Adrenal gland (tissue), 12 donors: ENCODE results near the gene BLNK. TPM values are rescaled to one million over a fixed set of nuclear protein-coding genes. Genes with fewer than 3 reads are reported as not detected.

Experiments
- DNase-seq, 7 donors: peaks; one replicate each; pipeline ENCODE4 v3.0.0-alpha.2; 2019 to 2020
- H3K27ac ChIP-seq, 5 donors: fragments of 200-600 bp; sonication (generic) in 4 of 5; 1 replicate in 3 of 5; 2 replicates in 2 of 5; pipeline versions ENCODE4 v1.5.1 to v1.8.0; 2016 to 2020; ENCODE audit warnings: mild to moderate bottlenecking in 1 of 5
- H3K27me3 ChIP-seq: fragments of 200-600 bp; 2 replicates; pipeline ENCODE4 v1.8.0; 2021
- H3K36me3 ChIP-seq, 2 donors: fragments of 200-600 bp; replicated peaks in 1 of 2; 1 replicate in 1 of 2; 2 replicates in 1 of 2; pipeline versions ENCODE4 v1.5.1 to v1.8.0; 2018 to 2022
- H3K4me1 ChIP-seq, 2 donors: fragments of 200-600 bp; replicated peaks in 1 of 2; 1 replicate in 1 of 2; 2 replicates in 1 of 2; pipeline versions ENCODE4 v1.5.1 to v1.8.0; 2018 to 2021
- H3K4me3 ChIP-seq, 4 donors: fragments of 200-600 bp; sonication (generic) in 3 of 4; one replicate each; pipeline ENCODE4 v1.5.1; 2016 to 2018
- H3K9me3 ChIP-seq, 3 donors: fragments of 200-600 bp; sonication (generic) in 1 of 3; replicated peaks in 1 of 3; 1 replicate in 2 of 3; 2 replicates in 1 of 3; pipeline versions ENCODE4 v1.5.1 to v1.8.0; 2016 to 2021
- CTCF ChIP-seq, 6 experiments: fragments of 450-650 bp in 4 of 6; fragments of 200-600 bp in 2 of 6; sonication (generic) in 1 of 6; IDR thresholded peaks; 1 replicate in 5 of 6; 2 replicates in 1 of 6; pipeline versions ENCODE4 v1.5.1 to v1.8.0; 2016 to 2021; ENCODE audit warnings: antibody characterized with exemption in 6 of 6, mild to moderate bottlenecking in 2 of 6, moderate library complexity in 1 of 6
- POLR2A ChIP-seq, 2 donors: fragments of 450-650 bp; IDR thresholded peaks; one replicate each; pipeline ENCODE4 v1.6.1; 2017; ENCODE audit warnings: antibody characterized with exemption in 2 of 2, mild to moderate bottlenecking in 2 of 2, moderate library complexity in 1 of 2
- WGBS, 4 donors: extraction: QIAGEN DNeasy Blood & Tissue Kit in 2 of 4; methylation state at CpG; one replicate each; pipeline versions ENCODE4 v1.1.5 to v1.1.7; 2013 to 2017; 5-methylcytosine and 5-hydroxymethylcytosine counted together
- intact Hi-C, 2 donors: fragments of 100-400 bp; cut with DNase I; formaldehyde crosslinking; loops; one replicate each; pipeline versions ENCODE4 v1.14.1 to v1.15.0; 2022 to 2023
- polyA plus RNA-seq, 3 donors: library from polyadenylated mRNA; stranded (reverse); fragments of 200-250 nt in 2 of 3; fragments of 350-450 nt in 1 of 3; fragmentation: Illumina TruSeq in 1 of 3; extraction: RNeasy Lipid Tissue Mini Kit (QIAGEN cat#74804) in 1 of 3; gene quantifications; one replicate each; pipeline ENCODE4 v1.2.3, GENCODE V29; 2013 to 2014
- total RNA-seq, 9 donors: library from RNA; depleted of rRNA in 4 of 9; stranded (reverse); fragments of >200 nt in 4 of 9; fragments of 120-200 nt in 1 of 9; fragmentation: NEBNext Ultra II Directional in 1 of 9; extraction: Animal tissue kit (Norgen Biotek cat#: 25700) in 1 of 9; gene quantifications; one replicate each; pipeline versions ENCODE4 v1.1.0 to v1.2.4, GENCODE V29; 2013 to 2023
- donor health status: healthy with polysubstance abuse.
- donor health status: Bipolar disorder and iron deficiency.
- donor health status: DM: yes; HTN: yes; CAD: no.
- donor health status: DM: no; HTN: no; CAD: no.
- donor health status: DM: no; HTN: no; CAD: no.
- donor health status: DM: yes; HTN: yes; CAD: no.

BLNK gene
- total and polyA plus RNA-seq, 12 donors = 0.72 to 8.5 (median 4.0) TPM

GRCh38 chr10:96299383-96299782 lies 28.0 kb upstream of the BLNK start:
- no peak overlapping the region for H3K4me3 ChIP-seq
- TF ChIP-seq CTCF (IDR thresholded peaks at IDR 0.05) (no peak), POLR2A (IDR thresholded peaks at IDR 0.05) (no peak)
- H3K4me1 ChIP-seq = no peaks in the 10 kb centered on the region
- H3K27me3 ChIP-seq = no peaks in the 10 kb centered on the region
- no peak for DNase-seq
- no peaks in the 10 kb centered on the region for H3K9me3 ChIP-seq
- no peaks in the 10 kb centered on the region for H3K36me3 ChIP-seq
- H3K27ac ChIP-seq = no peak overlapping the region
- WGBS, 4 donors = 43 to 56% (median 47%) methylated on average over 5 of the region's 5 CpGs
- intact Hi-C loops = no loop called here

- H3K36me3 ChIP-seq = no peaks in the 10 kb centered on the region
- H3K27ac ChIP-seq = no peak overlapping the region
- no peaks in the 10 kb centered on the region for H3K27me3 ChIP-seq
- 72 to 89% (median 77%) methylated on average over 3 of the region's 3 CpGs for WGBS, 4 donors
- no peaks in the 10 kb centered on the region for H3K4me1 ChIP-seq
- TF ChIP-seq POLR2A (IDR thresholded peaks at IDR 0.05) (no peak), CTCF (IDR thresholded peaks at IDR 0.05) (no peak)
- H3K4me3 ChIP-seq = no peak overlapping the region
- intact Hi-C loops = no loop called here
- DNase-seq = no peak
- no peaks in the 10 kb centered on the region for H3K9me3 ChIP-seq
These were observed 27.0 kb upstream of the BLNK start for GRCh38 chr10:96298362-96298761.

- Histone ChIP-seq H3K4me3 (no peak overlapping the region), H3K36me3 (no peaks in the 10 kb centered on the region), H3K27me3 (no peaks in the 10 kb centered on the region), H3K9me3 (no peaks in the 10 kb centered on the region), H3K4me1 (no peaks in the 10 kb centered on the region), H3K27ac (no peak overlapping the region)
- TF ChIP-seq CTCF (IDR thresholded peaks at IDR 0.05) (no peak), POLR2A (IDR thresholded peaks at IDR 0.05) (no peak)
- intact Hi-C loops = no loop called here
- whole genome bisulfite sequencing, 4 donors = 89 to 97% (median 90%) methylated on average over 2 of the region's 2 CpGs
- no peak for DNase-seq
These were observed 26.1 kb upstream of the BLNK start for GRCh38 chr10:96297486-96297885.

- H3K36me3 ChIP-seq = no peaks in the 10 kb centered on the region
- H3K27ac ChIP-seq = no peak overlapping the region
- H3K4me3 ChIP-seq = no peak overlapping the region
- no peak for TF ChIP-seq POLR2A (IDR thresholded peaks at IDR 0.05)
- TF ChIP-seq CTCF (IDR thresholded peaks at IDR 0.05) = no peak
- 52 to 60% (median 58%) methylated on average over 4 of the region's 4 CpGs for WGBS, 4 donors
- no peaks in the 10 kb centered on the region for H3K9me3 ChIP-seq
- intact Hi-C loops = loop anchor here in 1 of 2 donors (2.0 kb wide), 1 partner anchor 65 kb away; no protein-coding TSS in a partner anchor
- H3K27me3 ChIP-seq = no peaks in the 10 kb centered on the region
- no peak for DNase-seq
- H3K4me1 ChIP-seq = no peaks in the 10 kb centered on the region
These were observed 24.1 kb upstream of the BLNK start for GRCh38 chr10:96295475-96295874.
